Vagina (tissue), 2 donors: ENCODE data around the gene SCGB2A2. TPM values are rescaled to one million over a fixed set of nuclear protein-coding genes. Genes with fewer than 3 reads are reported as not detected.

Source experiments
- DNase-seq, 2 donors: peaks; one replicate each; pipeline ENCODE4 v3.0.0-alpha.2; 2017; ENCODE audit errors: extremely low spot score in 2 of 2
- H3K27ac ChIP-seq: fragments of 200-600 bp; sonication (generic); one replicate; pipeline ENCODE4 v1.5.1; 2019
- H3K27me3 ChIP-seq: fragments of 200-600 bp; sonication (generic); one replicate; pipeline ENCODE4 v1.5.1; 2019
- H3K36me3 ChIP-seq, 2 donors: fragments of 200-600 bp; sonication (generic); one replicate each; pipeline ENCODE4 v1.5.1; 2017 to 2019
- H3K4me1 ChIP-seq: fragments of 200-600 bp; sonication (generic); one replicate; pipeline ENCODE4 v1.5.1; 2019
- H3K4me3 ChIP-seq, 2 donors: fragments of 200-600 bp; sonication (generic); 1 replicate in 1 of 2; 2 replicates in 1 of 2; pipeline ENCODE4 v1.5.1; 2016 to 2019
- H3K9me3 ChIP-seq: fragments of 200-600 bp; sonication (generic); one replicate; pipeline ENCODE4 v1.5.1; 2019
- POLR2A ChIP-seq, 2 donors: fragments of 450-650 bp; IDR thresholded peaks; one replicate each; pipeline ENCODE4 v1.6.1; 2017; ENCODE audit warnings: antibody characterized with exemption in 2 of 2, mild to moderate bottlenecking in 2 of 2, moderate library complexity in 2 of 2
- POLR2AphosphoS5 ChIP-seq, 2 donors: sonication (generic); formaldehyde crosslinking; IDR thresholded peaks; one replicate each; pipeline ENCODE4 v1.9.0; 2017; ENCODE audit warnings: antibody characterized with exemption in 2 of 2, mild to moderate bottlenecking in 2 of 2, low read depth in 1 of 2; ENCODE audit not compliant: insufficient read depth in 1 of 2
- intact Hi-C: fragments of 100-400 bp; cut with DNase I; formaldehyde crosslinking; loops from one replicate; pipeline ENCODE4 v1.15.1; 2023
- total RNA-seq: library from RNA; depleted of rRNA; stranded (reverse); fragments of >200 nt; gene quantifications from one replicate; pipeline ENCODE4 v1.2.3, GENCODE V29; 2016
- TF ChIP-seq, protein P1 (sequence below), 3 experiments: fragments of 450-650 bp in 2 of 3; fragments of 200-600 bp in 1 of 3; sonication (generic) in 1 of 3; IDR thresholded peaks; one replicate each; pipeline ENCODE4 v1.5.1; 2017 to 2019; ENCODE audit warnings: antibody characterized with exemption in 3 of 3, mild to moderate bottlenecking in 2 of 3, moderate library complexity in 2 of 3

SCGB2A2 gene
- total RNA-seq, 1 donor from 2014 or later = not detected

- Histone ChIP-seq H3K36me3 (no peaks in the 10 kb centered on the region), H3K27ac (no peak overlapping the region), H3K4me3 (no peak overlapping the region), H3K4me1 (no peaks in the 10 kb centered on the region), H3K9me3 (no peaks in the 10 kb centered on the region), H3K27me3 (no peaks in the 10 kb centered on the region)
- intact Hi-C loops = no loop called here
- DNase-seq = no peak
- TF ChIP-seq, protein P1, sequence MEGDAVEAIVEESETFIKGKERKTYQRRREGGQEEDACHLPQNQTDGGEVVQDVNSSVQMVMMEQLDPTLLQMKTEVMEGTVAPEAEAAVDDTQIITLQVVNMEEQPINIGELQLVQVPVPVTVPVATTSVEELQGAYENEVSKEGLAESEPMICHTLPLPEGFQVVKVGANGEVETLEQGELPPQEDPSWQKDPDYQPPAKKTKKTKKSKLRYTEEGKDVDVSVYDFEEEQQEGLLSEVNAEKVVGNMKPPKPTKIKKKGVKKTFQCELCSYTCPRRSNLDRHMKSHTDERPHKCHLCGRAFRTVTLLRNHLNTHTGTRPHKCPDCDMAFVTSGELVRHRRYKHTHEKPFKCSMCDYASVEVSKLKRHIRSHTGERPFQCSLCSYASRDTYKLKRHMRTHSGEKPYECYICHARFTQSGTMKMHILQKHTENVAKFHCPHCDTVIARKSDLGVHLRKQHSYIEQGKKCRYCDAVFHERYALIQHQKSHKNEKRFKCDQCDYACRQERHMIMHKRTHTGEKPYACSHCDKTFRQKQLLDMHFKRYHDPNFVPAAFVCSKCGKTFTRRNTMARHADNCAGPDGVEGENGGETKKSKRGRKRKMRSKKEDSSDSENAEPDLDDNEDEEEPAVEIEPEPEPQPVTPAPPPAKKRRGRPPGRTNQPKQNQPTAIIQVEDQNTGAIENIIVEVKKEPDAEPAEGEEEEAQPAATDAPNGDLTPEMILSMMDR (IDR thresholded peaks at IDR 0.05) = no peak
- TF ChIP-seq POLR2AphosphoS5 (IDR thresholded peaks at IDR 0.05; ENCODE audit: insufficient read depth in 1 of 2, low read depth in 1 of 2) (no peak), POLR2A (IDR thresholded peaks at IDR 0.05) (no peak)
Observed at GRCh38 chr11:62237499-62237898, 32.5 kb upstream of the SCGB2A2 start.

DNA sequence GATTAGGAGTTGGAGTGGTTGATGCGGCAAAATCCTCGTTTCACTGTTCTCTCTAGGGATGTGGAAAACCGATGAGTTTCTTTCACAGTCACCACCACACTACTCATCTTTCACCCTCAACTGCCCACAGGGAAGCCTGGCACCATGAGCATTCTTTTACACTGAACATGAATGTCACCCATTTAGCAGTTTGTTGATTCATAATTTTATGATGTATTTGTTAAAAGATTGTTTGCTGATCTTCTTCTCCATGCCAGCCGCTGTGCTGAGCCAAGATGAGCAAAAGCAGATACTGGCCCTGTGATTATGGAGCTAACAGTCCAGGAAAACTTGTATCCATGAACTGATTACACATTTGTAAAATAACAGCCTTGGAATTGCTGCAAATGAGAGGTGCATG lies 31.8 kb upstream of the SCGB2A2 start:
- Histone ChIP-seq H3K4me3 (no peak overlapping the region), H3K27me3 (no peaks in the 10 kb centered on the region), H3K4me1 (no peaks in the 10 kb centered on the region), H3K9me3 (no peaks in the 10 kb centered on the region), H3K27ac (no peak overlapping the region), H3K36me3 (no peaks in the 10 kb centered on the region)
- intact Hi-C loops = no loop called here
- DNase-seq = no peak
- TF ChIP-seq POLR2AphosphoS5 (IDR thresholded peaks at IDR 0.05; ENCODE audit: insufficient read depth in 1 of 2, low read depth in 1 of 2) (no peak), POLR2A (IDR thresholded peaks at IDR 0.05) (no peak)
- TF ChIP-seq, protein P1 (IDR thresholded peaks at IDR 0.05) = no peak

DNA sequence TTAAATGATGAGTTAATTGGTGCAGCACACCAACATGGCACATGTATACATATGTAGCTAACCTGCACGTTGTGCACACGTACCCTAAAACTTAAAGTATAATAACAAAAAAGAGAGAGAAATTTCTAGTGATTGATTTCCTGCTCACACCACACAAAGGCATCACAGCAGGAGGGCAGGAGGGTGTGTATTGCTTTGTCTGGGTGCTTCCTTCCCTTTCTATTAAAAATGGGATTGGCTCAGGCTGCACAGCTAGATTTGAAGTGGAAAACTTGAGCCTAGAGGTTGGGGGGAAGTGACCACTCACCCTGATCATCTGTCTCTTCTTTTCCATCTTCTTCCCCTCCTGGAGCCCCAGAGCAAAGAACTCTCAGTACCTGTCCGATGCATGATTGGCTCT lies 28.9 kb upstream of the SCGB2A2 start:
- Histone ChIP-seq H3K27ac (no peak overlapping the region), H3K27me3 (no peaks in the 10 kb centered on the region)
- intact Hi-C loops = no loop called here

DNA sequence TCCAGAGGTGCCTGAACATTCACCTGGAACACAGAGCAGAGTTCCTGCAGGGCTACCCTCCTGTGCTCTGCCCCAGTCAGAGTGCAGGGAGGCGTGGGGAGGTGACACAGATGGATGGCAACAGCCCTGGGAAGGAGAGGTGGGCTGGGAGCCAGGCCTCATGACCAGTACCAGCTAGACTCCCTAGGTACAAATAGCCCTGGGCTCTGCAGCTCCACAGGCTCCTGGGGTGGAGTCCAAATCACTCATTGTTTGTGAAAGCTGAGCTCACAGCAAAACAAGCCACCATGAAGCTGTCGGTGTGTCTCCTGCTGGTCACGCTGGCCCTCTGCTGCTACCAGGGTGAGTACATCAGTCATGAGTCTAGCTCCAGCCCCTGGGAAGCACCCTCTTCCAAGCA lies 27.9 kb upstream of the SCGB2A2 start, which contains the start of gene SCGB1D2:
Gene SCGB1D2, plus strand, starts transcription at position 219 of the 400 bp plus-strand sequence. Its CDS starts 69 bp downstream, at position 288.
- TF ChIP-seq POLR2A (IDR thresholded peaks at IDR 0.05) (no peak), POLR2AphosphoS5 (IDR thresholded peaks at IDR 0.05; ENCODE audit: insufficient read depth in 1 of 2, low read depth in 1 of 2) (no peak)
- TF ChIP-seq, protein P1 (IDR thresholded peaks at IDR 0.05) = no peak
- intact Hi-C loops = no loop called here
- no peaks in the 10 kb centered on the region for H3K9me3 ChIP-seq
- no peaks in the 10 kb centered on the region for H3K4me1 ChIP-seq
- H3K27ac ChIP-seq = no peak within 1 kb of the TSS
- H3K36me3 ChIP-seq = no peaks in the 10 kb centered on the region
- H3K4me3 ChIP-seq = no peak within 1 kb of the TSS
- DNase-seq = no peak
- no peaks in the 10 kb centered on the region for H3K27me3 ChIP-seq

More for the DNA sequence above, 28.9 kb upstream of the SCGB2A2 start:
- Histone ChIP-seq H3K9me3 (no peaks in the 10 kb centered on the region), H3K4me3 (no peak overlapping the region), H3K4me1 (no peaks in the 10 kb centered on the region), H3K36me3 (no peaks in the 10 kb centered on the region)
- TF ChIP-seq, protein P1 (IDR thresholded peaks at IDR 0.05) = no peak
- TF ChIP-seq POLR2AphosphoS5 (IDR thresholded peaks at IDR 0.05; ENCODE audit: insufficient read depth in 1 of 2, low read depth in 1 of 2) (no peak), POLR2A (IDR thresholded peaks at IDR 0.05) (no peak)
- DNase-seq = no peak

DNA sequence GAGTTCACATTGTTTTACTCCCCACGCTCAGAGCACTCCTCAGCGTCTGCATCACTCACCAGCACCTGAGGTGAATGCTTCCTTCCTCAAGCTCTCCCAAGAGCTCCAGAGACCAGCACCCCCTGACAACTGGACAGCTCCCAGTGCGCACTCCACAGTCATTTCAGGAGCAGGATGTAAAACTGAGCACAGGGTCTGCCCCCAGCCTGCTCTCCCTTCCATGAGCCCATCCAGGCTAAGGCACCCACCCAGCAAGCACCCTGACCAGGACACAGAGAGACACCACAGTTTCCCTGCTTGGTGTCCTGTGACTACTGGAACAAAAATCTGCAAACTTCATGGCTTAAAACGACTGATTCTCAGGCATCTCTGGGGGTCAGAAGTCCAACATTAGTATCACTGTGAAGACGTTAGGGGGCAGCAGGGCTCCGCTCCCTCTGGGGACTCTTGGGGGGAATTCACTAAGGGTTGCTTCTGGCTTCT lies 24.6 kb upstream of the SCGB2A2 start:
- H3K4me1 ChIP-seq = no peaks in the 10 kb centered on the region
- H3K9me3 ChIP-seq = no peaks in the 10 kb centered on the region
- no peak overlapping the region for H3K27ac ChIP-seq
- no peak for DNase-seq
- H3K4me3 ChIP-seq = no peak overlapping the region
- H3K27me3 ChIP-seq = no peaks in the 10 kb centered on the region
- intact Hi-C loops = no loop called here
- H3K36me3 ChIP-seq = no peaks in the 10 kb centered on the region
- TF ChIP-seq, protein P1 (IDR thresholded peaks at IDR 0.05) = no peak
- no peak for TF ChIP-seq POLR2AphosphoS5 (IDR thresholded peaks at IDR 0.05; ENCODE audit: insufficient read depth in 1 of 2, low read depth in 1 of 2)
- TF ChIP-seq POLR2A (IDR thresholded peaks at IDR 0.05) = no peak
